Measurements from ENCODE around the gene DAPP1. TPM values are rescaled to one million over a fixed set of nuclear protein-coding genes. Genes with fewer than 3 reads are reported as not detected.

Gene DAPP1
- total and polyA plus RNA-seq, 2 of the 8 experiments (the other 6 are each of a cell fraction or from before 2014, with no cell fraction given), result not detected

GRCh38 chr4:99784842-99785241 is 31.8 kb upstream of the DAPP1 start:
- Histone ChIP-seq H3K79me2 (ENCODE audit: control insufficient read depth in 1 of 2, insufficient read depth in 2 of 2, low read length in 2 of 2) (no peaks in the 10 kb centered on the region), H2BK120ac (replicated peaks; ENCODE audit: low read depth, low read length) (no peak overlapping the region), H3K36me3 (ENCODE audit: control insufficient read depth in 2 of 4, insufficient read depth in 4 of 4, low read length in 3 of 4) (no peaks in the 10 kb centered on the region), H2BK5ac (ENCODE audit: low read depth, low read length) (no peak overlapping the region), H3K9ac (replicated peaks in 1 of 4; ENCODE audit: extremely low read depth in 1 of 4, low read depth in 3 of 4, low read length in 3 of 4) (no peak overlapping the region), H2BK15ac (ENCODE audit: low read length) (no peak overlapping the region), H3K9me3 (ENCODE audit: insufficient read depth in 2 of 2, low read depth in 1 of 2, low read length in 1 of 2) (no peaks in the 10 kb centered on the region), H2AFZ (ENCODE audit: low read length) (no peak overlapping the region), H4K91ac (replicated peaks; ENCODE audit: insufficient read length, low read length) (no peak overlapping the region), H3K4me3 (ENCODE audit: extremely low read depth in 1 of 4, insufficient read depth in 2 of 4, low read depth in 3 of 4, low read length in 4 of 4) (no peak overlapping the region), H3K27ac (ENCODE audit: low read depth, low read length) (no peak overlapping the region), H3K4ac (replicated peaks; ENCODE audit: insufficient read length, low read depth, low read length) (no peak overlapping the region), H3K14ac (ENCODE audit: insufficient read length) (no peak overlapping the region), H2BK20ac (ENCODE audit: low read length) (no peak overlapping the region), H4K20me1 (replicated peaks in 1 of 2; ENCODE audit: control insufficient read depth in 1 of 2, insufficient read depth in 2 of 2, low read length in 2 of 2) (no peaks in the 10 kb centered on the region), H4K8ac (ENCODE audit: extremely low read depth, insufficient read depth, low read length) (no peak overlapping the region; the same call in 1 of the 2 replicates), H3K4me1 (replicated peaks in 1 of 4; ENCODE audit: control insufficient read depth in 3 of 4, insufficient read depth in 4 of 4, low read length in 3 of 4) (no peaks in the 10 kb centered on the region), H3K18ac (ENCODE audit: extremely low read depth, low read length) (no peak overlapping the region), H4K5ac (ENCODE audit: insufficient read length, low read depth, low read length) (no peak overlapping the region), H3K56ac (replicated peaks; ENCODE audit: insufficient read length, low read depth, low read length) (no peak overlapping the region), H3K79me1 (ENCODE audit: low read depth, low read length) (no peaks in the 10 kb centered on the region), H3K23ac (ENCODE audit: insufficient read length) (no peak overlapping the region), H3K23me2 (ENCODE audit: low read depth, low read length) (no peaks in the 10 kb centered on the region), H3K27me3 (replicated peaks in 1 of 4; ENCODE audit: control insufficient read depth in 3 of 4, extremely low read depth in 1 of 4, insufficient read depth in 3 of 4, low read length in 3 of 4) (no peaks in the 10 kb centered on the region), H2BK12ac (ENCODE audit: low read depth, low read length) (no peak overlapping the region), H2AK5ac (ENCODE audit: low read depth, low read length) (no peak overlapping the region), H3K4me2 (ENCODE audit: insufficient read depth in 1 of 2, low read depth in 2 of 2, low read length in 2 of 2) (no peak overlapping the region)
- FAIRE-seq (no peak), DNase-seq (ENCODE audit: low read depth in 1 of 2, low spot score in 2 of 2) (no peak)
- 89% methylated on average over 3 of the region's 3 CpGs; no CpG with 5 or more reads in 1 of the 2 experiments for WGBS, 2 experiments (ENCODE audit: extremely low coverage in 1 of 2, insufficient coverage in 1 of 2, insufficient read length in 1 of 2, insufficient replicate concordance in 2 of 2, low coverage in 1 of 2, low lambda C conversion rate in 2 of 2, missing lambda C conversion rate in 1 of 2)
- POLR2A ChIA-PET (ENCODE audit: partially characterized antibody), result no interaction called here
- CTCF ChIA-PET (ENCODE audit: partially characterized antibody), result no interaction called here
- TF ChIP-seq CTCF (IDR thresholded peaks at IDR 0.05; ENCODE audit: control extremely low read depth in 1 of 3, insufficient read depth in 1 of 3, low read depth in 1 of 3, low read length in 3 of 3), result no peak
- TF ChIP-seq TEAD4 (IDR thresholded peaks at IDR 0.05; ENCODE audit: low read depth, low read length), result no peak
- no peak for TF ChIP-seq SIRT6 (IDR thresholded peaks at IDR 0.05; ENCODE audit: low read length)
- TF ChIP-seq RNF2 (IDR thresholded peaks at IDR 0.05; ENCODE audit: borderline replicate concordance, low read depth, low read length, missing control alignments, poor library complexity, severe bottlenecking), result no peak
- no peak for TF ChIP-seq GTF2F1 (IDR thresholded peaks at IDR 0.05; ENCODE audit: borderline replicate concordance, low read depth, low read length)
- TF ChIP-seq, protein P1, sequence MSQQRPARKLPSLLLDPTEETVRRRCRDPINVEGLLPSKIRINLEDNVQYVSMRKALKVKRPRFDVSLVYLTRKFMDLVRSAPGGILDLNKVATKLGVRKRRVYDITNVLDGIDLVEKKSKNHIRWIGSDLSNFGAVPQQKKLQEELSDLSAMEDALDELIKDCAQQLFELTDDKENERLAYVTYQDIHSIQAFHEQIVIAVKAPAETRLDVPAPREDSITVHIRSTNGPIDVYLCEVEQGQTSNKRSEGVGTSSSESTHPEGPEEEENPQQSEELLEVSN (IDR thresholded peaks at IDR 0.05), result no peak
- TF ChIP-seq BRCA1 (IDR thresholded peaks at IDR 0.05; ENCODE audit: low read depth, low read length), result no peak
- no peak for TF ChIP-seq TAF1 (IDR thresholded peaks at IDR 0.05; ENCODE audit: low read depth, low read length)
- no peak for TF ChIP-seq USF2 (IDR thresholded peaks at IDR 0.05; ENCODE audit: low read length)
- TF ChIP-seq JUND (IDR thresholded peaks at IDR 0.05; ENCODE audit: low read length), result no peak

Data from H1 (cell line).